Measurements from ENCODE around the gene ACTN3. TPM values are rescaled to one million over a fixed set of nuclear protein-coding genes. Genes with fewer than 3 reads are reported as not detected.

ACTN3 gene
- total RNA-seq, 1 donor from 2014 or later, result not detected

GRCh38 chr11:66591175-66591574, 44.5 kb downstream of the ACTN3 start:
- no peak for DNase-seq (ENCODE audit: low read depth)
- no peak overlapping the region for H3K4me3 ChIP-seq (ENCODE audit: low read depth, low read length)
- no peaks in the 10 kb centered on the region for H3K27me3 ChIP-seq (ENCODE audit: control insufficient read depth, insufficient read depth, low read length)
- no peaks in the 10 kb centered on the region for H3K36me3 ChIP-seq (ENCODE audit: control insufficient read depth, insufficient read depth, low read length)
- FAIRE-seq, result no peak
- TF ChIP-seq CTCF (IDR thresholded peaks at IDR 0.05; ENCODE audit: insufficient read depth, low read length, severe bottlenecking), result no peak

GRCh38 chr11:66592457-66593302, 46.0 kb downstream of the ACTN3 start, which contains the start of the genes CCDC87 and CCS:
TSS of gene CCDC87 (minus strand) at chr11:66593063. CDS start at chr11:66593015, 48 bp downstream.
TSS of gene CCS (plus strand) at chr11:66593185. CDS start at chr11:66593262, 77 bp downstream.
- FAIRE-seq (no peak), DNase-seq (ENCODE audit: low read depth) (peak; percentile 88)
- Histone ChIP-seq H3K27me3 (ENCODE audit: control insufficient read depth, insufficient read depth, low read length) (no peaks in the 10 kb centered on the region), H3K4me3 (ENCODE audit: low read depth, low read length) (peak within 1 kb of the TSS; percentile 53), H3K36me3 (ENCODE audit: control insufficient read depth, insufficient read depth, low read length) (no peaks in the 10 kb centered on the region)
- TF ChIP-seq CTCF (IDR thresholded peaks at IDR 0.05; ENCODE audit: insufficient read depth, low read length, severe bottlenecking), result peak; percentile 81

- no peak for FAIRE-seq
- peak overlapping the region; percentile 53 for H3K4me3 ChIP-seq (ENCODE audit: low read depth, low read length)
- H3K27me3 ChIP-seq (ENCODE audit: control insufficient read depth, insufficient read depth, low read length), result no peaks in the 10 kb centered on the region
- H3K36me3 ChIP-seq (ENCODE audit: control insufficient read depth, insufficient read depth, low read length), result no peaks in the 10 kb centered on the region
- no peak for TF ChIP-seq CTCF (IDR thresholded peaks at IDR 0.05; ENCODE audit: insufficient read depth, low read length, severe bottlenecking)
- DNase-seq (ENCODE audit: low read depth), result no peak
These were observed 46.6 kb downstream of the ACTN3 start for GRCh38 chr11:66593303-66593635.

GRCh38 chr11:66593650-66594049, 46.9 kb downstream of the ACTN3 start:
- no peaks in the 10 kb centered on the region for H3K36me3 ChIP-seq (ENCODE audit: control insufficient read depth, insufficient read depth, low read length)
- no peaks in the 10 kb centered on the region for H3K27me3 ChIP-seq (ENCODE audit: control insufficient read depth, insufficient read depth, low read length)
- FAIRE-seq (no peak), DNase-seq (ENCODE audit: low read depth) (no peak)
- H3K4me3 ChIP-seq (ENCODE audit: low read depth, low read length), result peak overlapping the region; percentile 53
- TF ChIP-seq CTCF (IDR thresholded peaks at IDR 0.05; ENCODE audit: insufficient read depth, low read length, severe bottlenecking), result no peak

GRCh38 chr11:66595245-66595904, 48.7 kb downstream of the ACTN3 start:
- FAIRE-seq (no peak), DNase-seq (ENCODE audit: low read depth) (no peak)
- Histone ChIP-seq H3K4me3 (ENCODE audit: low read depth, low read length) (no peak overlapping the region), H3K36me3 (ENCODE audit: control insufficient read depth, insufficient read depth, low read length) (peaks cover 7% of the 10 kb centered on the region), H3K27me3 (ENCODE audit: control insufficient read depth, insufficient read depth, low read length) (no peaks in the 10 kb centered on the region)
- no peak for TF ChIP-seq CTCF (IDR thresholded peaks at IDR 0.05; ENCODE audit: insufficient read depth, low read length, severe bottlenecking)
